GM08714 (cell line): ENCODE measurements around the gene CTNNA2.
"Not testable (repeated sequence)": the region's sequence is repeated elsewhere in the genome, so short reads cannot be mapped to it uniquely, and the experiment has no call there.

Experiments
- H3K4me3 ChIP-seq: fragments of 200-500 bp; sonication (Bioruptor generic); 2 replicates; pipeline ENCODE4 v1.5.1; 2014; ENCODE audit warnings: mild to moderate bottlenecking, low read length, inconsistent platforms
- ZNF274 ChIP-seq: IDR thresholded peaks from 2 replicates; pipeline ENCODE4 v1.6.1; 2012; ENCODE audit warnings: mild to moderate bottlenecking, low read depth, low read length

Gene CTNNA2

GRCh38 chr2:80092474-80092873 lies 579.6 kb downstream of the CTNNA2 start:
- TF ChIP-seq ZNF274 = no peak
- H3K4me3 ChIP-seq = no peak overlapping the region

DNA sequence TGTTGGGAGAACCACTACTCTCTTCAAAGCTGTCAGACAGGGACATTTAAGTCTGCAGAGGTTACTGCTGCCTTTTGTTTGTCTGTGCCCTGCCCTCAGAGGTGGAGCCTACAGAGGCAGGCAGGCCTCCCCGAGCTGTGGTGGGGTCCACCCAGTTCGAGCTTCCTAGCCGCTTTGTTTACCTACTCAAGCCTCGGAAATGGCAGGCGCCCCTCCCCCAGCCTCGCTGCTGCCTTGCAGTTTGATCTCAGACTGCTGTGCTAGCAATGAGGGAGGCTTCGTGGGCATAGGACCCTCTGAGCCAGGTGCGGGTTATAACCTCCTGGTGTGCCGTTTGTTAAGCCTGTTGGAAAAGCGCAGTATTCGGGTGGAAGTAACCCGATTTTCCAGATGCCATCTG lies 585.7 kb downstream of the CTNNA2 start:
- H3K4me3 ChIP-seq = not testable (repeated sequence)

DNA sequence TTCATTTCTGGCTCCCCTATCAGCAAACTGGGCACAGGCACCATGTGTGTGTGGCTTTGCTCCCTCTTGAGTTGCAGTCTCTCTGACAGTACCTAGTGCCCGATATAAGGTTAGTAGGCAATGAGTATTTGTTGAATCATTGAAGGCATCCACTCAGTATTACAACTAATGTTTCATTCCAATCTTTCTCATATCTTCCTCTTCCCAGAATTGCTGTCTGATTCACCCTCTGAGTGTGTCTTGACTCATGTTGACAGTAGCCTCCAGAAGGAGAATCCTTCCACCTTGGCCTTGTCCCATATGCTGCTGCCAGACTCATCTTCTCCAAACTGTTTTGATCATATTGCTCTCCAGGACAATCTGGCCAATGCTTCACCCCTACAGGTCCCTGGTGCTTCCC lies 589.2 kb downstream of the CTNNA2 start:
- TF ChIP-seq ZNF274 = no peak
- H3K4me3 ChIP-seq = no peak overlapping the region

DNA sequence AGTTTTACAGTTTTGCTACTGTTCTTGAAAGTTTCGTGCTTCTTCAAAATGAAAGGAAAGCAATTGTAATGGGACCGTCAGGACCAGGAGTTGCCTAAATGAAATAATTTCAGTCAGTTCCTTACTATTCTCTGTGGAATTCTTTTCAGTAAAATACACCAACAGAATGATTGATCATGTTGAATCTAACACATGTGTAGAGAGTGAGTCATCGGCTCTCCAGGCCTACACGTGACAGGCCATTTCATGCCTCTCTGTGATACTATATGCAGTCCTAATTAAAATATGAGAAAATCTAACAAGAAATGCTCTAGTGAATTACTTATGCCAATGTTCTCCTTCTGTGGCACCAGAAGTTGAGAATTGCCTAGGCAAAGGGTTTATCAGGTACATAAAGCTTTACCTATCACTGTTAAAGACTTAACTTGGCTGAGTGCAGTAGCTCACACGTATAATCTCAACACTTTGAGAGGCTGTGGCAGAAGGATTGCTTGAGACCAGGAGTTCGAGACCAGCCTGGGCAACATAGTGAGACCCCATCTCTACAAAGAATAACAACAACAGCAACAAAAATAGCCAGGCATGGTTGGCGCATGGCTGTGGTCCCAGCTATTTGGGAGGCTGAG lies 592.3 kb downstream of the CTNNA2 start:
- H3K4me3 ChIP-seq = no peak overlapping the region
- no peak for TF ChIP-seq ZNF274

DNA sequence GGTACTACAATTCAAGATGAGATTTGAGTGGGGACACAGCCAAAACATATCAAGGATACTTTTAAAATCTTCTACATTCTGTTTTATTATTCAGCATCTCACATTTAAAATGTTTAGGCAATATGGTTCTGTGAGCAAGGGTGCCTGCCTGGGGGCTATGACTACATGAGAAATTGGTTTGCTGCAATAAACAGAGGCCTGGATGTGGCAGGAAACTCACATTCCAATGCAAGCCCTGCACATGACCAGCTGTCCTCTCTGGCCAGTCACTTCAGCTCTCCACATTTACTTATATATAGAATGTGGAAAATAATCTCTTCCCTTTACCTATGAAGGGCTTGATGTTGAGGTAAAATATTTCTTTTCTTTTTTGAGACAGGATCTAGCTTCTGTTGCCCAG lies 598.3 kb downstream of the CTNNA2 start:
- TF ChIP-seq ZNF274 = no peak
- H3K4me3 ChIP-seq = no peak overlapping the region

DNA sequence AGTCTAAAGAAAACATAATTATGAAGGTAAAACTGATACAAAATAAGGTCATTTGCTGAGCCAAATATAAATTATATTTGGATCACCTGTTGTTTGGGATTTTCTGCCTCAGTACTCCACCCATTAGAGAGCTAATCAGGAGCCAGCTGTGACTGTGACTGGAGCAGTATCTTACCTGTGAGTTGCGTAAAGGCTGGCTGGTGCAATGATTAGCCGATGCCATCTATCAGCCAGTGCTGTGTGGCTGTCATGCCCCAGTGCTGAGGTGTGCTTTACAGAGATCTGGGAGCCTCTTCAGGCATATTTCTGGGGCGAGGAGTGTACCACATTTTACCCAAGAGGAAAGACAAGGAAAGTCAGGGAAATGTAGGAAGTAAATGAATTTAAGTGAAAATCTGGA lies 599.9 kb downstream of the CTNNA2 start:
- TF ChIP-seq ZNF274 = no peak
- no peak overlapping the region for H3K4me3 ChIP-seq

- no peak for TF ChIP-seq ZNF274
- H3K4me3 ChIP-seq = no peak overlapping the region
These were observed 600.5 kb downstream of the CTNNA2 start for GRCh38 chr2:80113399-80113798.

DNA sequence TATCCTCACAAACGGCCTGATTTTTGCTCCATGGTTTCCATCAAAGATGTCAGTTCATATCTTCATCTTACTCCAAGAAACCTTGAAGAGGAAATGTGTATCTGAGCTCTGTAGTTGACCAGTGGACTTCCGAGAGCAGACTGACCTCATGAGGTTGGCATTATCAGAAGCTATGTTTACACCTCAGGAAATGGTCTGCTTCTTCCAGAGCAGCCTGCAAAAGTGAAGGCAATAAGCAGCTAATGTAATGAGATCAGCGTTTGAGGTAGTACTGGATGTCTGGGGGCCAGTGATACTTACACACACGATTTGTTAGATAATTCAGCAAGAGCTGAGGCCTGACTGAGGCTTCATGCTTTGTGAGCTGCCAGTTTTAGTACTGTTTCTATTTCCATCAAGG lies 602.0 kb downstream of the CTNNA2 start:
- H3K4me3 ChIP-seq = no peak overlapping the region
- no peak for TF ChIP-seq ZNF274

DNA sequence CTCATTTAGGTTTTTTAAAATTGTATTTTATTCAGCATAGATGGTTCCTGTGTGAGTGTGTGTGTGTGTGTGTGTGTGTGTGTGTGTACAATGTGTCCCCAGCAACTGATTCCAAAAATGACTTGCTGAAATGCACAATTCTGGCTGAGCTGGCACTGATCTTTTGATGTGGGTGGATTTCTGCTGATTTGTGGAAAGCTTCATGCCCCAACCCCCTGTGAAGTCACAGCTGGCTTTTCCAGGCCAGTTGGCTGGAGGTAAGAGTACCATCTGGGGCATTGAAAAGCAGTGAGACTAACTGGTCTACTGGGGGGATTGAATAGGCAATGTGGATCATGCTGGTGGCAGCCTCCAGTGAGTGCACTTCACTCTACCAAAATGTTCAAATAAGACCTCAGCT lies 604.5 kb downstream of the CTNNA2 start:
- no peak overlapping the region for H3K4me3 ChIP-seq
- no peak for TF ChIP-seq ZNF274

- TF ChIP-seq ZNF274 = no peak
- no peak overlapping the region for H3K4me3 ChIP-seq
These were observed 608.0 kb downstream of the CTNNA2 start for GRCh38 chr2:80120866-80121265.

GRCh38 chr2:80122675-80123074 lies 609.8 kb downstream of the CTNNA2 start:
- no peak for TF ChIP-seq ZNF274
- H3K4me3 ChIP-seq = no peak overlapping the region

DNA sequence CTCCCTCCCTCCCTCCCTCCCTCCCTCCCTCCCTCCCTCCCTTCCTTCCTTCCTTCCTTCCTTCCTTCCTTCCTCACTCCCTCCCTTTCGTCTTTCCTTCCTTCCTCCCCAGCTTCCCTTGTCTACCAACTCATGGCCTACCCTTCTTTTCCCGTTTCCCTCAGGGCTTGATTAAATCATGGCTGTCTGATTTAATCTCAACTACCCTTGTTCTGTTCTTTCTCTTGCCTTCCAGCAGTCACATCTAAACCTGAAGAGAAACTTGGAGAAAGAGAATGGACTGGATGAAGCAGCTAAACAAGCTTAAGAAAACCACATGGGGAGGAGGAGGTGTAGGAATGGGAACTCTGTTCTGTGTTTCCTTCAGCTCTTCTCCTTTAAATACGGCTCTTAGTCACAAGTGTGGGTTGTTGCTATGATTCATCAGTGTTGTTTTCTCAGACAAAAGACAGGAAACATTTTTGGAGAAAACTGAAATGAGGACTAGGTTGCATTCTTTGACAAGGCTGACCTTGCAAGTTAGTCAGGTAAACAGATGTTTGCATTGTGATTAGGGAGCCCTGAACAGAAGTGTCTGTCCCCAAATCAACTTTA lies 613.8 kb downstream of the CTNNA2 start:
- no peak for TF ChIP-seq ZNF274
- no peak overlapping the region for H3K4me3 ChIP-seq

DNA sequence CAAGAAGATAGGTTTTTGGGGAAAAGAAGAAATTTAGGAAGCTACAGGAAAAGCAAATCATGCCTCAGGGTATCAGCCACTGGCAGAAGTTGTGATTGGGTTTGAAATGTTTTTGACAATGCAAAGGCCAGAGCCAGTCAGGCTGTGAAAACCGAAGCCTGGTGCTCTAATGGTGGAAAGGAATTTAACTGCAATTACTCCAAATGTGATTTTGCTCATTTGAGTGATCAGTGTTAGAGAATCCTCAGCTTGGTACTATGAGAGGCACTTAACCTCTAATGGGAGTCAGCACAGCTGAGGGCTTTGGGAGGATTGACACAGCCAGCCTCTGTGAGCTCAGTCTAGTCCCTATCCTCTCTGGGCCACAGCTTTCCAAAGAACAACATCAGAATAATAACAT lies 615.2 kb downstream of the CTNNA2 start:
- no peak overlapping the region for H3K4me3 ChIP-seq
- no peak for TF ChIP-seq ZNF274

- TF ChIP-seq ZNF274 = no peak
- no peak overlapping the region for H3K4me3 ChIP-seq
These were observed 619.4 kb downstream of the CTNNA2 start for GRCh38 chr2:80132281-80132680.

- no peak for TF ChIP-seq ZNF274
- no peak overlapping the region for H3K4me3 ChIP-seq
These were observed 622.1 kb downstream of the CTNNA2 start for GRCh38 chr2:80135001-80135400.

- no peak for TF ChIP-seq ZNF274
- H3K4me3 ChIP-seq = no peak overlapping the region
These were observed 623.5 kb downstream of the CTNNA2 start for GRCh38 chr2:80136338-80136737.
